ENCODE measurements around the gene BCAR3. TPM values are rescaled to one million over a fixed set of nuclear protein-coding genes. Genes with fewer than 3 reads are reported as not detected.
"Not testable (repeated sequence)": the region's sequence is repeated elsewhere in the genome, so short reads cannot be mapped to it uniquely, and the experiment has no call there.

BCAR3 gene
- total RNA-seq, 6 donors from 2014 or later = 26.3 to 48.8 (median 31.9) TPM

DNA sequence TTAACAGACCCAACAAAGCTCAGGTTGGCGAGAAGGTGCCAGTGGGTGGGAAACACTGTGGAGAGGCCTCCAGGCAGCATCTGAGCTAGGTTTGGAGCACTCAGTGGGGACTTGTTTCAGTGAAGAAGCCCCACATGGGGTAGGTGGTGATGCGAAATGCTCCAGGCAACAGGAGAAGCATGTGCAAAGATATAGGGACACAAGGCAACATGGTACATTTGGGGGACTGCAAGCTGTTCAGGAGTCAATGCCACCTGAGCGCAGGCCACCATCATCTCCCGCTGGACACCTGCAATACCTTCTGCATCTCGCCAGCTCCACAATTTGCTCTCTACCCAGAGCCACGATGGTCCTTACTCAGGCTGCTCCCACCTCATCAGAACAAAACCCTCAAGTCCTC, 28.0 kb downstream of the BCAR3 start:
- Histone ChIP-seq H3K9me3 (no peaks in the 10 kb centered on the region), H3K27me3 (no peaks in the 10 kb centered on the region), H3K4me3 (no peak overlapping the region), H3K27ac (no peak overlapping the region), H3K4me1 (peaks cover 5 to 17% (median 9%) of the 10 kb centered on the region in 4 donors), H3K36me3 (peaks cover 0 to 22% (median 2%) of the 10 kb centered on the region in 4 donors)
- 90 to 95% methylated on average over 5 to 6 of the region's 6 CpGs for WGBS, 2 donors
- ATAC-seq (ENCODE audit: low FRiP score in 2 of 2) = peak in 1 of 2 donors; percentile 28
- DNase-seq = no peak
- TF ChIP-seq EP300 (IDR thresholded peaks at IDR 0.05) (no peak), POLR2AphosphoS5 (IDR thresholded peaks at IDR 0.05) (no peak), POLR2A (IDR thresholded peaks at IDR 0.05) (no peak)
- TF ChIP-seq, protein P1, sequence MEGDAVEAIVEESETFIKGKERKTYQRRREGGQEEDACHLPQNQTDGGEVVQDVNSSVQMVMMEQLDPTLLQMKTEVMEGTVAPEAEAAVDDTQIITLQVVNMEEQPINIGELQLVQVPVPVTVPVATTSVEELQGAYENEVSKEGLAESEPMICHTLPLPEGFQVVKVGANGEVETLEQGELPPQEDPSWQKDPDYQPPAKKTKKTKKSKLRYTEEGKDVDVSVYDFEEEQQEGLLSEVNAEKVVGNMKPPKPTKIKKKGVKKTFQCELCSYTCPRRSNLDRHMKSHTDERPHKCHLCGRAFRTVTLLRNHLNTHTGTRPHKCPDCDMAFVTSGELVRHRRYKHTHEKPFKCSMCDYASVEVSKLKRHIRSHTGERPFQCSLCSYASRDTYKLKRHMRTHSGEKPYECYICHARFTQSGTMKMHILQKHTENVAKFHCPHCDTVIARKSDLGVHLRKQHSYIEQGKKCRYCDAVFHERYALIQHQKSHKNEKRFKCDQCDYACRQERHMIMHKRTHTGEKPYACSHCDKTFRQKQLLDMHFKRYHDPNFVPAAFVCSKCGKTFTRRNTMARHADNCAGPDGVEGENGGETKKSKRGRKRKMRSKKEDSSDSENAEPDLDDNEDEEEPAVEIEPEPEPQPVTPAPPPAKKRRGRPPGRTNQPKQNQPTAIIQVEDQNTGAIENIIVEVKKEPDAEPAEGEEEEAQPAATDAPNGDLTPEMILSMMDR (IDR thresholded peaks at IDR 0.05) = no peak

DNA sequence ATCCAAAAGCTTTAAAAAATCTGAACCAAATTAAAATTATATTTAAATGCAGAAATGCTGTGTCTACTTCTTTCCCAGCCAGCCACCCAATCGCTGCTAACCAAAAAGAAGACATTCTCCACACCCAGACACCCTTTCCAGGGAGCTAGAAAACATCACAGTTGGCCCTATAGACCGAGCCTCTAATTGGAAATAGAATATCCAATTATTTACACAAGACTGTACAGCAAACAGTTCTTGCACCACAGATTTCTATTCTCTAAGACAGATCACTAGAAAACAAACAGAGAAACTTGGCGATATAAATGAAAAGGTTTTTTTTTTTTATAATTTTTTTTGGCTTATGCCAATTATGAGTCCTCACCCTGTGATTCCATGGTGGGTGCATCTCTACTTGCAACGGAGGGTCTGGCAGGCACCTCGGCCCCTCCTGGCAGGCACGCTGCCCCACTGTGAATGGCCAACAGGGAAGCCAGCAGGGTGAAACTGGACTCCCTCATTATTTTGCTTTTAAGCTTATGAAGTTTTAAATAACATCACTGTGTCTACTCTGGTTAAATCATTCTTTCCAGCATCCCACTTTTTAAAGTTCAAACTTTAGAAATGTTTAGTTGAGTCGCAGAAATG, 29.2 kb downstream of the BCAR3 start:
- H3K27me3 ChIP-seq = no peaks in the 10 kb centered on the region
- H3K27ac ChIP-seq = no peak overlapping the region
- 58% methylated on average over 7 of the region's 7 CpGs for WGBS, 2 donors
- DNase-seq (peak in 1 of 2 donors; percentile 30), ATAC-seq (ENCODE audit: low FRiP score in 2 of 2) (no peak)
- H3K9me3 ChIP-seq = no peaks in the 10 kb centered on the region
- H3K36me3 ChIP-seq = peaks cover 0 to 18% (median 0%) of the 10 kb centered on the region in 4 donors
- H3K4me1 ChIP-seq = peaks cover 5 to 17% (median 9%) of the 10 kb centered on the region in 4 donors
- no peak overlapping the region for H3K4me3 ChIP-seq
- no peak for TF ChIP-seq POLR2A (IDR thresholded peaks at IDR 0.05)
- TF ChIP-seq, protein P1 (IDR thresholded peaks at IDR 0.05) = no peak
- no peak for TF ChIP-seq EP300 (IDR thresholded peaks at IDR 0.05)
- TF ChIP-seq POLR2AphosphoS5 (IDR thresholded peaks at IDR 0.05) = no peak

- Histone ChIP-seq H3K9me3 (no peaks in the 10 kb centered on the region), H3K4me1 (peaks cover 5 to 17% (median 9%) of the 10 kb centered on the region in 4 donors), H3K36me3 (peaks cover 0 to 14% (median 0%) of the 10 kb centered on the region in 4 donors), H3K4me3 (no peak overlapping the region), H3K27me3 (no peaks in the 10 kb centered on the region), H3K27ac (no peak overlapping the region)
- ATAC-seq (ENCODE audit: low FRiP score in 2 of 2) = no peak
- DNase-seq = no peak
- whole genome bisulfite sequencing, 2 donors = 77 to 81% methylated on average over 8 of the region's 8 CpGs
- TF ChIP-seq POLR2A (IDR thresholded peaks at IDR 0.05) (no peak), EP300 (IDR thresholded peaks at IDR 0.05) (no peak), POLR2AphosphoS5 (IDR thresholded peaks at IDR 0.05) (no peak)
- TF ChIP-seq, protein P1 (IDR thresholded peaks at IDR 0.05) = no peak
These were observed 29.9 kb downstream of the BCAR3 start for GRCh38 chr1:93651695-93652094.

GRCh38 chr1:93650159-93650558, 31.5 kb downstream of the BCAR3 start:
- not testable (repeated sequence) for H3K27ac ChIP-seq; ATAC-seq (ENCODE audit: low FRiP score in 2 of 2); H3K9me3 ChIP-seq; DNase-seq; H3K27me3 ChIP-seq; H3K4me3 ChIP-seq
- peaks cover 5 to 17% (median 9%) of the 10 kb centered on the region in 4 donors for H3K4me1 ChIP-seq
- peaks cover 0 to 12% (median 0%) of the 10 kb centered on the region in 4 donors for H3K36me3 ChIP-seq
- WGBS, 2 donors = 93 to 97% methylated on average over 5 of the region's 5 CpGs

DNA sequence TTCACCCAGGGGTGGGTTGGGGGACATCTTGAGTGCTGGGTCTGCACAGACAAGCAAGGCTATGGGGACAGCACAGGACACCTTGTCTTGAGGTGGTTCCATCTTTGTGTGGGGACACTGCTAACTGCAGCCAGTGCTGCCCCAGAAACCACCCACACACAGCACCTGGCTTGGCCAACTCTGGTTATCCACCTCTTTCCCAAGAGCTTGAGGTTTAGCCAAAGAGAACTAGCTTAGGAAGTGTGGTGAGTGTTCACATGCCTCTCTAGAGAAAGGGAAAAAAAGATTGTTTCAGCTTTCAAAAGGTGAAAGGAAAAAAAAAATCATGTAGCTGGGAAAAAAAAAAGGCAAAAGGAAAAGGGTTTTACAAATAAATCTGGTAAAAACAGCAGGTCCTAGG, 32.4 kb downstream of the BCAR3 start:
- TF ChIP-seq EP300 (IDR thresholded peaks at IDR 0.05) (no peak), POLR2AphosphoS5 (IDR thresholded peaks at IDR 0.05) (no peak), POLR2A (IDR thresholded peaks at IDR 0.05) (no peak)
- TF ChIP-seq, protein P1 (IDR thresholded peaks at IDR 0.05) = no peak
- Histone ChIP-seq H3K4me1 (peaks cover 5 to 17% (median 9%) of the 10 kb centered on the region in 4 donors), H3K4me3 (no peak overlapping the region), H3K36me3 (peaks cover 0 to 12% (median 0%) of the 10 kb centered on the region in 4 donors), H3K9me3 (no peaks in the 10 kb centered on the region), H3K27me3 (no peaks in the 10 kb centered on the region), H3K27ac (no peak overlapping the region)
- peak in 1 of 2 donors; percentile 6 for ATAC-seq (ENCODE audit: low FRiP score in 2 of 2)
- no peak for DNase-seq
